ENCODE results near the gene CDKN2A. TPM values are rescaled to one million over a fixed set of nuclear protein-coding genes. Genes with fewer than 3 reads are reported as not detected.

CDKN2A gene
- total and polyA plus RNA-seq, 9 of the 15 experiments (the other 6 are each of a cell fraction or from before 2014, with no cell fraction given): not detected

- CTCF ChIA-PET (ENCODE audit: low intra/inter-chr PET ratio): no interaction called here
- no peak for ATAC-seq
- H3K9me1 ChIP-seq (ENCODE audit: control insufficient read depth, insufficient read depth, low read length): no peaks in the 10 kb centered on the region
- no peak for TF ChIP-seq FOXK2 (conservative IDR thresholded peaks at IDR 0.05 in 1 of 2, IDR thresholded peaks at IDR 0.05 in 1 of 2; ENCODE audit: low read depth in 2 of 2)
- no peak overlapping the region for H2AFZ ChIP-seq (ENCODE audit: low read depth, low read length)
- no peak for DNase-seq (ENCODE audit: extremely low read depth in 1 of 4, low spot score in 3 of 4)
- no peak overlapping the region for H3K4me2 ChIP-seq (ENCODE audit: insufficient read depth, low read length)
- in situ Hi-C loops (cut with MboI): no loop called here
- H3K27me3 ChIP-seq (ENCODE audit: control insufficient read depth in 2 of 2, insufficient read depth in 2 of 2, low read length in 2 of 2): no peaks in the 10 kb centered on the region
- no CpG with 5 or more reads among the region's 28 CpGs for WGBS (ENCODE audit: insufficient coverage, low coverage, missing lambda C conversion rate)
- H3K27ac ChIP-seq (ENCODE audit: extremely low read depth, low read depth, low read length): no peak overlapping the region
- H4K20me1 ChIP-seq (replicated peaks; ENCODE audit: control insufficient read depth, insufficient read depth, low read length): no peaks in the 10 kb centered on the region
- no peak for FAIRE-seq
- H3K9me3 ChIP-seq (replicated peaks; ENCODE audit: control insufficient read depth, insufficient read depth, low read depth, low read length): no peaks in the 10 kb centered on the region
- no peak overlapping the region for H3K4me3 ChIP-seq
- no peaks in the 10 kb centered on the region for H3K79me2 ChIP-seq (ENCODE audit: control insufficient read depth, insufficient read depth, low read length)
- BruUV-seq (replicated peaks): no TSS peak
- H3K4me1 ChIP-seq (replicated peaks in 1 of 2; ENCODE audit: control insufficient read depth in 2 of 2, insufficient read depth in 2 of 2, low read length in 2 of 2): no peaks in the 10 kb centered on the region
- POLR2A ChIA-PET: no interaction called here
- no peak overlapping the region for H3K9ac ChIP-seq (ENCODE audit: insufficient read depth in 1 of 2, low read depth in 2 of 2, low read length in 2 of 2)
- intact Hi-C loops (cut with micrococcal nuclease): no loop called here
- H3K36me3 ChIP-seq (ENCODE audit: control insufficient read depth, insufficient read depth, low read length): no peaks in the 10 kb centered on the region
These were observed 24.9 kb downstream of the CDKN2A start for GRCh38 chr9:21969011-21969940.

- Histone ChIP-seq H3K4me3 (no peak overlapping the region), H3K4me2 (ENCODE audit: insufficient read depth, low read length) (no peak overlapping the region), H3K9ac (ENCODE audit: insufficient read depth in 1 of 2, low read depth in 2 of 2, low read length in 2 of 2) (no peak overlapping the region), H3K36me3 (ENCODE audit: control insufficient read depth, insufficient read depth, low read length) (no peaks in the 10 kb centered on the region), H3K9me1 (ENCODE audit: control insufficient read depth, insufficient read depth, low read length) (no peaks in the 10 kb centered on the region), H3K27me3 (ENCODE audit: control insufficient read depth in 2 of 2, insufficient read depth in 2 of 2, low read length in 2 of 2) (no peaks in the 10 kb centered on the region), H3K9me3 (replicated peaks; ENCODE audit: control insufficient read depth, insufficient read depth, low read depth, low read length) (no peaks in the 10 kb centered on the region), H3K27ac (ENCODE audit: extremely low read depth, low read depth, low read length) (no peak overlapping the region), H3K79me2 (ENCODE audit: control insufficient read depth, insufficient read depth, low read length) (no peaks in the 10 kb centered on the region), H3K4me1 (replicated peaks in 1 of 2; ENCODE audit: control insufficient read depth in 2 of 2, insufficient read depth in 2 of 2, low read length in 2 of 2) (no peaks in the 10 kb centered on the region), H4K20me1 (replicated peaks; ENCODE audit: control insufficient read depth, insufficient read depth, low read length) (no peaks in the 10 kb centered on the region), H2AFZ (ENCODE audit: low read depth, low read length) (no peak overlapping the region)
- ChIA-PET CTCF (ENCODE audit: low intra/inter-chr PET ratio) (no interaction called here), POLR2A (no interaction called here)
- TF ChIP-seq MAX (CRISPR knock-in tag; IDR thresholded peaks at IDR 0.05) (no peak), GATAD2B (IDR thresholded peaks at IDR 0.05; ENCODE audit: borderline replicate concordance) (no peak)
- DNase-seq (ENCODE audit: extremely low read depth in 1 of 4, low spot score in 3 of 4) (no peak), FAIRE-seq (no peak), ATAC-seq (no peak)
- no CpG with 5 or more reads among the region's 41 CpGs for WGBS (ENCODE audit: insufficient coverage, low coverage, missing lambda C conversion rate)
- BruUV-seq (replicated peaks): no TSS peak
- intact Hi-C loops (cut with micrococcal nuclease) (no loop called here), in situ Hi-C loops (cut with MboI) (no loop called here)
These were observed 25.7 kb downstream of the CDKN2A start for GRCh38 chr9:21968331-21969010.

Data from K562 (cell line).